ENCODE results near the gene RACGAP1.

Gene RACGAP1

GRCh38 chr12:49969027-49969426 is 56.3 kb downstream of the RACGAP1 start:
- no peak for DNase-seq (ENCODE audit: low spot score)

- no peak for DNase-seq (ENCODE audit: low spot score)
Observed at GRCh38 chr12:49968471-49968870, 56.8 kb downstream of the RACGAP1 start.

GRCh38 chr12:49967777-49968250 is 57.5 kb downstream of the RACGAP1 start:
- DNase-seq (ENCODE audit: low spot score), result no peak

- DNase-seq (ENCODE audit: low spot score), result peak; percentile 95
Observed at GRCh38 chr12:49967042-49967776, 58.1 kb downstream of the RACGAP1 start.

- DNase-seq (ENCODE audit: low spot score), result no peak
Observed at GRCh38 chr12:49966511-49967041, 58.7 kb downstream of the RACGAP1 start.

- DNase-seq (ENCODE audit: low spot score), result no peak
Observed at GRCh38 chr12:49965836-49966235, 59.5 kb downstream of the RACGAP1 start.

- no peak for DNase-seq (ENCODE audit: low spot score)
Observed at GRCh38 chr12:49964849-49965624, 60.3 kb downstream of the RACGAP1 start.

GRCh38 chr12:49963976-49964815 is 61.1 kb downstream of the RACGAP1 start:
- DNase-seq (ENCODE audit: low spot score), result no peak

GRCh38 chr12:49962861-49963765 is 62.2 kb downstream of the RACGAP1 start:
- DNase-seq (ENCODE audit: low spot score), result no peak

- DNase-seq (ENCODE audit: low spot score), result no peak
Observed at GRCh38 chr12:49961993-49962764, 63.1 kb downstream of the RACGAP1 start.

- no peak for DNase-seq (ENCODE audit: low spot score)
Observed at GRCh38 chr12:49961111-49961922, 64.0 kb downstream of the RACGAP1 start, which contains the start of gene AQP5. TSS of gene AQP5 (plus strand) at chr12:49961872. CDS start at chr12:49962018, 146 bp downstream.

GRCh38 chr12:49960474-49961110 is 64.7 kb downstream of the RACGAP1 start:
- no peak for DNase-seq (ENCODE audit: low spot score)

GRCh38 chr12:49959685-49960473 is 65.4 kb downstream of the RACGAP1 start:
- peak; percentile 63 for DNase-seq (ENCODE audit: low spot score)

- DNase-seq (ENCODE audit: low spot score), result no peak
Observed at GRCh38 chr12:49957570-49957967, 67.7 kb downstream of the RACGAP1 start.

GRCh38 chr12:49956663-49957569 is 68.4 kb downstream of the RACGAP1 start:
- DNase-seq (ENCODE audit: low spot score), result no peak

- DNase-seq (ENCODE audit: low spot score), result no peak
Observed at GRCh38 chr12:49955899-49956662, 69.2 kb downstream of the RACGAP1 start.

Data from hepatic stellate cell (primary cell).